ENCODE data around the gene PDCL3. TPM values are rescaled to one million over a fixed set of nuclear protein-coding genes. Genes with fewer than 3 reads are reported as not detected.

PDCL3 gene
- total RNA-seq, 2 donors from 2014 or later: 20.7 to 21.4 TPM

DNA sequence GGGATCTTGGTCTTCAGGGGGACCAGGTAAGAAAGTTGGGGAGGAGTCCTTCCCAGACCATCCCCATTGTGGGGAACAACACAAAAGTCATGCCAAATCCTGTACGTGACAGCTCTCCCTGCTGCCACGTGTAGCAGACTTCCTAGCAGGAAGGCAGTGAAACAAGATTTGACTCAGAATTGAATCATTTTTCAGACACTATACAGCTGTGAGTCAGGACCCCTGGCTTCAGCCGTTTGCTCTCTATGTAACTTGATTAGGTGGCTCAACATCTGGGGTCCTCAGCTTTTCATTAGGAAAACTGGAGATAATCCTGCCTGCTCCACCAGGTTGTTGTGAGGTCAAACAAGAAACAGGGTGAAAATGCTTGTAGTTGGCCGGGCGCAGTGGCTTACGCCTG, 32.9 kb upstream of the PDCL3 start:
- no peak for DNase-seq
- H3K4me1 ChIP-seq: no peaks in the 10 kb centered on the region
- no peaks in the 10 kb centered on the region for H3K36me3 ChIP-seq
- intact Hi-C loops (cut with DNase I): no loop called here
- no peaks in the 10 kb centered on the region for H3K27me3 ChIP-seq
- H3K4me3 ChIP-seq: no peak overlapping the region
- no peaks in the 10 kb centered on the region for H3K9me3 ChIP-seq
- TF ChIP-seq, protein P1, sequence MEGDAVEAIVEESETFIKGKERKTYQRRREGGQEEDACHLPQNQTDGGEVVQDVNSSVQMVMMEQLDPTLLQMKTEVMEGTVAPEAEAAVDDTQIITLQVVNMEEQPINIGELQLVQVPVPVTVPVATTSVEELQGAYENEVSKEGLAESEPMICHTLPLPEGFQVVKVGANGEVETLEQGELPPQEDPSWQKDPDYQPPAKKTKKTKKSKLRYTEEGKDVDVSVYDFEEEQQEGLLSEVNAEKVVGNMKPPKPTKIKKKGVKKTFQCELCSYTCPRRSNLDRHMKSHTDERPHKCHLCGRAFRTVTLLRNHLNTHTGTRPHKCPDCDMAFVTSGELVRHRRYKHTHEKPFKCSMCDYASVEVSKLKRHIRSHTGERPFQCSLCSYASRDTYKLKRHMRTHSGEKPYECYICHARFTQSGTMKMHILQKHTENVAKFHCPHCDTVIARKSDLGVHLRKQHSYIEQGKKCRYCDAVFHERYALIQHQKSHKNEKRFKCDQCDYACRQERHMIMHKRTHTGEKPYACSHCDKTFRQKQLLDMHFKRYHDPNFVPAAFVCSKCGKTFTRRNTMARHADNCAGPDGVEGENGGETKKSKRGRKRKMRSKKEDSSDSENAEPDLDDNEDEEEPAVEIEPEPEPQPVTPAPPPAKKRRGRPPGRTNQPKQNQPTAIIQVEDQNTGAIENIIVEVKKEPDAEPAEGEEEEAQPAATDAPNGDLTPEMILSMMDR (IDR thresholded peaks at IDR 0.05): no peak
- no peak overlapping the region for H3K27ac ChIP-seq
- H3K9ac ChIP-seq (ENCODE audit: low read depth in 2 of 2, low read length in 2 of 2): no peak overlapping the region

DNA sequence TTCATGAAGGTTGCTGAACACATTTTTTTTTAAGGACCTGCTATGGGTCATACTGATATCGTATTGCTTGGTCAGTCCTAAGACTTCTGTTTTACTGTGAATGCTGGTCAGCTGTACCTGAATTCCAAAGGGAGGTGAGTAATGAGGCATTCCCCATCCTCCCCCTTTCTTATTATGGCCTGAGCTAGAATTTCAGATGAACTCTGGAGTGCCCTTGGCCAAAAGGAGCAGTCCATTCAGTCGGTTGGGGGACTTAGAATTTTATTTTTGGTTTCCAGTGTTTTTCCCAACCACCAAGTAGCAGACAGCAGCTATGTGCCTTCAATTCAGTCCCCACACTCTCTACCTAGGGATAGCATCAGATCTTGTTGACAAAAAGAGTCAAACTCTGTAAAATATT, 26.9 kb upstream of the PDCL3 start:
- DNase-seq: no peak
- H3K9ac ChIP-seq (ENCODE audit: low read depth in 2 of 2, low read length in 2 of 2): no peak overlapping the region
- H3K4me3 ChIP-seq: no peak overlapping the region
- no peaks in the 10 kb centered on the region for H3K36me3 ChIP-seq
- H3K4me1 ChIP-seq: no peaks in the 10 kb centered on the region
- no peaks in the 10 kb centered on the region for H3K9me3 ChIP-seq
- H3K27ac ChIP-seq: no peak overlapping the region
- intact Hi-C loops (cut with DNase I): no loop called here
- no peaks in the 10 kb centered on the region for H3K27me3 ChIP-seq
- TF ChIP-seq, protein P1 (IDR thresholded peaks at IDR 0.05): no peak

DNA sequence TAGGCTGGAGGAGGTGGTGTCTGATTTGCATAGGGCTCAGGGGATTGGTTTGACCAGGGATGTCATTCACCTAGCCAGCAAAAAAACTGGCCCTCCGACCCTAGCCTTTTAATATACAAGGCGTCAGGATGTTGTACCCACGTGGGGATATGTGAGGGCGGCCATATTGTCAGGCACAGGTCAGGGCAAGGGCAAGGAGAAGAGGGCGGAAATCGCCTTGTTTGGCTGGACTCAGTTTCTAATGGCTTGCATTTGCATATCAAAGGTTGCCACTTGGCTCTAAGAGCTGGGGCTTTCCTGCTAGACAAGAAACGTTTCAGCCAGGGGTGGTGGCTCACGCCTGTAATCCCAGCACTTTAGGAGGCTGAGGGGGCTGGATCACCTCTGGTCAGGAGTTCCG, 24.9 kb upstream of the PDCL3 start:
- no peak for DNase-seq
- no peaks in the 10 kb centered on the region for H3K4me1 ChIP-seq
- no peaks in the 10 kb centered on the region for H3K9me3 ChIP-seq
- H3K4me3 ChIP-seq: no peak overlapping the region
- intact Hi-C loops (cut with DNase I): no loop called here
- no peaks in the 10 kb centered on the region for H3K36me3 ChIP-seq
- no peaks in the 10 kb centered on the region for H3K27me3 ChIP-seq
- no peak overlapping the region for H3K27ac ChIP-seq
- TF ChIP-seq, protein P1 (IDR thresholded peaks at IDR 0.05): no peak
- H3K9ac ChIP-seq (ENCODE audit: low read depth in 2 of 2, low read length in 2 of 2): no peak overlapping the region

DNA sequence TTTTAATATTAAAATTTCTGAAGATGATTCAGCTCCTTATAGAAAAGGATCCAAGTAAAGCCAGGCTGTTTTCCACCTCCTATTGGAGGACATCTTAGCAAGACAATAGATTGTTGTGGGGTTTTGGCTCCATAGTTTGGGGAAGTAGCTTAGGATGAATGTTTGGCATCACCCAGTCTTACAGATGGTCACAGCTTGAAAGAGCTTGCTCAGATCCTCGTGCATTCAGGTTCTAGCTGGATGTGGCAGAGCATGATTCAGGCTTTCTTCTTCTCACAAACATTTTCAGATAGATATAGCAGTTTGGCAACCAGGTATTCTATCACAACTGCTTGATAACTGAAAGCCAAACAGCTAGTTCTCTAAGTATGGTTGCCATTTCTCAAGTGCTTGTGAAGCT, 23.6 kb upstream of the PDCL3 start:
- Histone ChIP-seq H3K4me3 (no peak overlapping the region), H3K4me1 (no peaks in the 10 kb centered on the region), H3K9me3 (no peaks in the 10 kb centered on the region), H3K9ac (ENCODE audit: low read depth in 2 of 2, low read length in 2 of 2) (no peak overlapping the region), H3K27ac (no peak overlapping the region), H3K36me3 (no peaks in the 10 kb centered on the region), H3K27me3 (no peaks in the 10 kb centered on the region)
- DNase-seq: no peak
- TF ChIP-seq, protein P1 (IDR thresholded peaks at IDR 0.05): no peak
- intact Hi-C loops (cut with DNase I): no loop called here

DNA sequence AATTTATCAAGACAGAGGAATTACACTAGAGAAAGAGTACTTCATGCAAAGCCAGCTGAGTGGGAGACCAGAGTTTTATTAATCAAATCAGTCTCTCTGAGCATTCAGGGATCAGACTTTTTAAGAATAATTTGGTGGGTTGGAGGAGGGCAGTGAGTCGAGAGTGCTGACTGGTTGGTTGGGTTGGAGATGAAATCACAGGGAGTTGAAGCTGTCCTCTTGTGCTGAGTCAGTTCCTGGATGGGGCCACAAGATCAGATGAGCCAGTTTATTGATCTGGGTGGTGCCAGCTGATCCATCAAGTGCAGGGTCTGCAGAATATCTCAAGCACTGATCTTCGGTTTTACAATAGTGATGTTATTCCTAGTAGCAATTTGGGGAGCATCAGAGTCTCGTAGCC, 21.4 kb upstream of the PDCL3 start:
- no peaks in the 10 kb centered on the region for H3K36me3 ChIP-seq
- TF ChIP-seq, protein P1 (IDR thresholded peaks at IDR 0.05): no peak
- H3K27me3 ChIP-seq: no peaks in the 10 kb centered on the region
- no peak overlapping the region for H3K27ac ChIP-seq
- H3K9ac ChIP-seq (ENCODE audit: low read depth in 2 of 2, low read length in 2 of 2): no peak overlapping the region
- no peaks in the 10 kb centered on the region for H3K4me1 ChIP-seq
- intact Hi-C loops (cut with DNase I): no loop called here
- no peaks in the 10 kb centered on the region for H3K9me3 ChIP-seq
- no peak overlapping the region for H3K4me3 ChIP-seq
- no peak for DNase-seq

DNA sequence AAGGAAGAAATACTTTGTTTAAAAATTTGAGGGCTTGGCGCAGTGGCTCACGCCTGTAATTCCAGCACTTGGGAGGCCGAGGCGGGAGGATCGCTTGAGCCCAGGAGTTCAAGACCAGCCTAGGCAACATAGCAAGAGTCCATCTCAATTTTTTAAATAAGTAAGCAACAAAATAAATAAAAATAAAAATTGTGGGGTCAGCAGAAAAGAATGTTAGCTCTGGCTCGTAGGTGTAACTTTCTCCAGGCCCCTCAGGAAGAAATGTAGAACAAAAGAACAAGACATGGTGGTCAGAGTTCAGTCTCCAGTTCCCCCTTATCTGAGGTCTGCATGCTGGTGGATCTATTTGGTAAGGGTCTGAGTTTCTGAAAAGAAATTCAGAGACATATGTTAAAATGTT, 20.4 kb upstream of the PDCL3 start:
- Histone ChIP-seq H3K9me3 (no peaks in the 10 kb centered on the region), H3K4me3 (no peak overlapping the region), H3K9ac (ENCODE audit: low read depth in 2 of 2, low read length in 2 of 2) (no peak overlapping the region), H3K36me3 (no peaks in the 10 kb centered on the region), H3K27me3 (no peaks in the 10 kb centered on the region), H3K4me1 (no peaks in the 10 kb centered on the region), H3K27ac (no peak overlapping the region)
- TF ChIP-seq, protein P1 (IDR thresholded peaks at IDR 0.05): no peak
- intact Hi-C loops (cut with DNase I): no loop called here
- DNase-seq: no peak
